ENCODE measurements around the gene TESK2.

DNA sequence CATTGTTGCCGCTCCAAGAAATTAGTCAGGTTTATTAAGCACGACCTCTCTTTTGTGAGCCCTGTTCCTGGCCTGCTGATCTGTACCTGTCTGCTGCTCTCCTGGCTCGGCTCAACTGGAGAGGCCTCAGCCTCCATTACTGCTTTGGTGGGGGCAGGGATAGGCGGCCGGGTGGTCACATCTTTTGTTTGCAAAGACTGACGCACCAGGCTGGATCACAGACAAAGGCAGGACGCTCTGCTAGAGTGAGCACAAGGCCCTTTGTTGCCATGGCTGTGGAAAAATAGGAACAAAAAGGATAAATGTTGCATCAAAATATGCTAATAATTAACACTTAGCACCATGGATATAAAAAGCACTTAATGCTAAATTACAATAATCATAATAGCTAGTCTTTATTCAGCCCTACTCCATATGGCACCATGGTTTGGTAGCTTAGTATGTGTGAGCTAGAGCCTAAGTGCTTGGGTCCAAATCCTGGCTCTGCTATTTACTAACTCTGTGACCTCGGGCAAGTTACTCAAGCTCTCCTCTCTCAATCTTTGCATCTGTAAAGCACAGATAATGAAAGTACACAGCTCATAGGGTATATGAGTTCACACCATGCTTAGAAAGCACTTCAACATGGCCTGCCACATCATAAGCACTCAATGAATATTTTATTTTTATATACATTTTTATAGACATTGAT is 193.2 kb downstream of the TESK2 start:
- TF ChIP-seq EZH2 (IDR thresholded peaks at IDR 0.05; ENCODE audit: insufficient read depth, poor library complexity, severe bottlenecking), result no peak
- no peak for TF ChIP-seq EZH2phosphoT487 (IDR thresholded peaks at IDR 0.05; ENCODE audit: insufficient read depth, low read depth)

All from GM23248 (cell line).